22Rv1 (cell line): ENCODE measurements around the gene SYNE1.

ENCODE experiments used
- ZFX ChIP-seq: fragments of 450-650 bp; IDR thresholded peaks from 2 replicates; pipeline ENCODE4 v1.6.1; 2017; ENCODE audit warnings: antibody characterized with exemption, borderline replicate concordance
- TF ChIP-seq, protein P1 (sequence below): fragments of 450-650 bp; IDR thresholded peaks from 2 replicates; pipeline ENCODE4 v1.5.1; 2017; ENCODE audit warnings: mild to moderate bottlenecking

GRCh38 chr6:152594701-152595100 lies 42.5 kb downstream of the SYNE1 start:
- TF ChIP-seq, protein P1, sequence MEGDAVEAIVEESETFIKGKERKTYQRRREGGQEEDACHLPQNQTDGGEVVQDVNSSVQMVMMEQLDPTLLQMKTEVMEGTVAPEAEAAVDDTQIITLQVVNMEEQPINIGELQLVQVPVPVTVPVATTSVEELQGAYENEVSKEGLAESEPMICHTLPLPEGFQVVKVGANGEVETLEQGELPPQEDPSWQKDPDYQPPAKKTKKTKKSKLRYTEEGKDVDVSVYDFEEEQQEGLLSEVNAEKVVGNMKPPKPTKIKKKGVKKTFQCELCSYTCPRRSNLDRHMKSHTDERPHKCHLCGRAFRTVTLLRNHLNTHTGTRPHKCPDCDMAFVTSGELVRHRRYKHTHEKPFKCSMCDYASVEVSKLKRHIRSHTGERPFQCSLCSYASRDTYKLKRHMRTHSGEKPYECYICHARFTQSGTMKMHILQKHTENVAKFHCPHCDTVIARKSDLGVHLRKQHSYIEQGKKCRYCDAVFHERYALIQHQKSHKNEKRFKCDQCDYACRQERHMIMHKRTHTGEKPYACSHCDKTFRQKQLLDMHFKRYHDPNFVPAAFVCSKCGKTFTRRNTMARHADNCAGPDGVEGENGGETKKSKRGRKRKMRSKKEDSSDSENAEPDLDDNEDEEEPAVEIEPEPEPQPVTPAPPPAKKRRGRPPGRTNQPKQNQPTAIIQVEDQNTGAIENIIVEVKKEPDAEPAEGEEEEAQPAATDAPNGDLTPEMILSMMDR, result no peak
- no peak for TF ChIP-seq ZFX
